Thyroid gland (tissue), 4 donors: ENCODE data around the gene APBA1. TPM values are rescaled to one million over a fixed set of nuclear protein-coding genes. Genes with fewer than 3 reads are reported as not detected.

Source experiments
- DNase-seq, 2 donors: peaks; one replicate each; pipeline ENCODE4 v3.0.0-alpha.2; 2019
- H3K27ac ChIP-seq, 3 donors: fragments of 200-600 bp; sonication (generic); 1 replicate in 2 of 3; 2 replicates in 1 of 3; pipeline ENCODE4 v1.5.1; 2016 to 2019; ENCODE audit warnings: mild to moderate bottlenecking in 1 of 3, moderate library complexity in 1 of 3
- H3K27me3 ChIP-seq: fragments of 200-600 bp; sonication (generic); one replicate; pipeline ENCODE4 v1.5.1; 2019
- H3K36me3 ChIP-seq, 2 donors: fragments of 200-600 bp; sonication (generic); one replicate each; pipeline ENCODE4 v1.5.1; 2016 to 2019
- H3K4me1 ChIP-seq, 2 donors: fragments of 200-600 bp; sonication (generic); one replicate each; pipeline ENCODE4 v1.5.1; 2017 to 2019
- H3K4me3 ChIP-seq, 3 donors: fragments of 200-600 bp; sonication (generic); replicated peaks in 1 of 3; 1 replicate in 2 of 3; 2 replicates in 1 of 3; pipeline ENCODE4 v1.5.1; 2016; ENCODE audit warnings: mild to moderate bottlenecking in 1 of 3
- H3K9me3 ChIP-seq: fragments of 200-600 bp; sonication (generic); one replicate; pipeline ENCODE4 v1.5.1; 2017
- POLR2A ChIP-seq, 2 donors: fragments of 450-650 bp; IDR thresholded peaks; one replicate each; pipeline ENCODE4 v1.6.1; 2017; ENCODE audit warnings: antibody characterized with exemption in 2 of 2, mild to moderate bottlenecking in 2 of 2, moderate library complexity in 1 of 2
- WGBS, 2 donors: methylation state at CpG; one replicate each; pipeline ENCODE4 v1.1.5; 2017; 5-methylcytosine and 5-hydroxymethylcytosine counted together
- intact Hi-C: fragments of 100-400 bp; cut with DNase I; formaldehyde crosslinking; loops from one replicate; pipeline ENCODE4 v1.15.1; 2023
- total RNA-seq, 4 donors: library from RNA; depleted of rRNA; stranded (reverse); fragments of >200 nt; gene quantifications; one replicate each; pipeline ENCODE4 v1.2.3, GENCODE V29; 2016
- TF ChIP-seq, protein P1 (sequence below), 6 experiments: fragments of 200-600 bp in 3 of 6; fragments of 450-650 bp in 3 of 6; sonication (generic) in 3 of 6; IDR thresholded peaks; one replicate each; pipeline ENCODE4 v1.5.1; 2016 to 2019; ENCODE audit warnings: antibody characterized with exemption in 6 of 6, mild to moderate bottlenecking in 2 of 6, inconsistent platforms in 1 of 6, moderate library complexity in 1 of 6

Gene APBA1
- total RNA-seq, 4 donors from 2014 or later: 2.8 to 11.2 (median 3.8) TPM

DNA sequence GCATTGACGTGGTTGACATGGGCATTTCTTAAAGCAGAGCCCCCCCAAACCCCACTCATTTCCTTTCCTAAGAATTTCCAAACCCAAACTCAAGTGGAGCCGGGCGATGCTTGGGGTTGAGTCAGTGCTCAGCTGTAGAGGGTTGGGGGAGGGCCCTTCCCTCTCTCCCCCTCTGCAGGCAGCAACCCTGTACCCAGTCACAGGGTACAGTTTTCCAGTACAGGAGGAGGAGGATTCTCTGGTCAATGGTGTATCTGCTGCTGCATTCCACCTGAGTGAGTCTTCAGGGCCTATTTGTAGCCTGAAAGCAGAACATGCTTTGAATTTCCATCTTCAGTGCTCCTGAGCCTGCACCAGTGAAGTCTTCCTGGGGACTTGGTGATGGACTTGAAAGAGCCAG, 291.4 kb downstream of the APBA1 start:
- no peak for DNase-seq

DNA sequence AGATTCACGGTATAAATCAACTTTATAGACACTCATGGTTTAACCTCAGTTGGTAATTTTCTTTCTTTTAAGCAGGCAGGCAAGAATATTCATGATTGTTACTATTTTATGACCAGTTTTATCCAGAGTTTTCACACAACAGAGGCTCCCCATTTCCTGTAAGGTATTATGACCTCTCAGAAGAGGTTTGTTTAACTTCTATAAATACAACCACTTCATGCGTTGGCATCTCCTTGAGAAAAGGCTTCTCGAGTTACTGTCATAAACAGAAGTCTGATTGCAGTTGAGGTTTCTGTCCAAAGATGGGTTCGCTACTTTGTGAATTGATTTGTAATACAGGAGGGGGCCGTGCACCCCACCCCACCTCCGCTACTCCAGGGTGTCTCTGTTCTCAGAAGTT, 291.9 kb downstream of the APBA1 start:
- no peak for DNase-seq
- no peak overlapping the region for H3K4me3 ChIP-seq
- no peaks in the 10 kb centered on the region for H3K27me3 ChIP-seq
- TF ChIP-seq, protein P1, sequence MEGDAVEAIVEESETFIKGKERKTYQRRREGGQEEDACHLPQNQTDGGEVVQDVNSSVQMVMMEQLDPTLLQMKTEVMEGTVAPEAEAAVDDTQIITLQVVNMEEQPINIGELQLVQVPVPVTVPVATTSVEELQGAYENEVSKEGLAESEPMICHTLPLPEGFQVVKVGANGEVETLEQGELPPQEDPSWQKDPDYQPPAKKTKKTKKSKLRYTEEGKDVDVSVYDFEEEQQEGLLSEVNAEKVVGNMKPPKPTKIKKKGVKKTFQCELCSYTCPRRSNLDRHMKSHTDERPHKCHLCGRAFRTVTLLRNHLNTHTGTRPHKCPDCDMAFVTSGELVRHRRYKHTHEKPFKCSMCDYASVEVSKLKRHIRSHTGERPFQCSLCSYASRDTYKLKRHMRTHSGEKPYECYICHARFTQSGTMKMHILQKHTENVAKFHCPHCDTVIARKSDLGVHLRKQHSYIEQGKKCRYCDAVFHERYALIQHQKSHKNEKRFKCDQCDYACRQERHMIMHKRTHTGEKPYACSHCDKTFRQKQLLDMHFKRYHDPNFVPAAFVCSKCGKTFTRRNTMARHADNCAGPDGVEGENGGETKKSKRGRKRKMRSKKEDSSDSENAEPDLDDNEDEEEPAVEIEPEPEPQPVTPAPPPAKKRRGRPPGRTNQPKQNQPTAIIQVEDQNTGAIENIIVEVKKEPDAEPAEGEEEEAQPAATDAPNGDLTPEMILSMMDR (IDR thresholded peaks at IDR 0.05): no peak
- no peaks in the 10 kb centered on the region for H3K9me3 ChIP-seq
- 71 to 82% methylated on average over 6 of the region's 6 CpGs for WGBS, 2 donors
- H3K36me3 ChIP-seq: peaks cover 13 to 25% of the 10 kb centered on the region in 2 donors
- H3K27ac ChIP-seq: peak overlapping the region in 2 of 3 donors; percentile 15 to 25
- H3K4me1 ChIP-seq: peaks cover 29 to 54% of the 10 kb centered on the region in 2 donors
- intact Hi-C loops: no loop called here

More for the DNA sequence above, 291.4 kb downstream of the APBA1 start:
- Histone ChIP-seq H3K9me3 (no peaks in the 10 kb centered on the region), H3K4me1 (peaks cover 26 to 50% of the 10 kb centered on the region in 2 donors), H3K27ac (peak overlapping the region in 1 of 3 donors; percentile 15), H3K36me3 (peaks cover 13 to 26% of the 10 kb centered on the region in 2 donors), H3K27me3 (no peaks in the 10 kb centered on the region), H3K4me3 (no peak overlapping the region)
- intact Hi-C loops: no loop called here
- TF ChIP-seq POLR2A (IDR thresholded peaks at IDR 0.05): no peak
- TF ChIP-seq, protein P1 (IDR thresholded peaks at IDR 0.05): no peak
- 93 to 97% methylated on average over 3 of the region's 3 CpGs for WGBS, 2 donors

DNA sequence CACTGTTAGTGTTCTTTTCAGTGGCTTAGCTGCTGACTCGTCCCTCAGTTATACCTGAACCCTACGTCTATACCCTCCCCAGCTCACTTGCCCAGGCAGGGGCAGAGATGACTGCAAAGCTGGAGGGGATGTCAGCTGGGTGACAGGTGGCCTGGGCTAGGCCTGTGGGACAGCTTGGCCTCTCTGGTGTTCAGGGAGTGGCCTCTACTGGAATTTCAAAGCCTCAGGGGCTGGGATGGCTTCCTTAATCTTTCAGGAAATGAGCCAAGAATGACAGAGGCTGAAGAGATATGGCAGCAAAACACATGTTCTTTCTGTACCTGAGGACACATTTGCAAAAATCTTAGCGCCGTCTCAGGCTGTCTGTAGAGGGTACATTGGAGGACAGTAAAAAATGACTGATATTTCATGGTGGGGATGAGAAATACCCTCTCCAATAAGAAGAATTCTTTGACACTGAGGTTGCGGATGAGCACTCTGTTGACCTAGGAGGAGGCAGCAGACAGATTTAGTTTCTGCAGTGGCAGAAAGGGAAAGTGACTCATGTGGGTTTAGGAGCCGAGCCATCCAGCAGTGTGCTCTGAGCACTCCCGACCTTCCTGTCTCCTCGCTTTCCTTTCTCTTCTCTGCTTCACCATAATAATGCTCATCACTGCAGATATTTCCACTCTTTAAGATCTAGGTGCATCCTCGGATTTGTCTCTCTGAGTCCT, 292.7 kb downstream of the APBA1 start:
- Histone ChIP-seq H3K4me1 (peaks cover 28 to 54% of the 10 kb centered on the region in 2 donors), H3K9me3 (no peaks in the 10 kb centered on the region), H3K36me3 (peaks cover 13 to 25% of the 10 kb centered on the region in 2 donors), H3K27me3 (no peaks in the 10 kb centered on the region), H3K27ac (peak overlapping the region in 2 of 3 donors; percentile 8 to 58), H3K4me3 (no peak overlapping the region)
- DNase-seq: no peak
- WGBS, 2 donors: 79 to 87% methylated on average over 9 of the region's 9 CpGs
- intact Hi-C loops: no loop called here
- TF ChIP-seq POLR2A (IDR thresholded peaks at IDR 0.05): no peak
- TF ChIP-seq, protein P1 (IDR thresholded peaks at IDR 0.05): no peak

DNA sequence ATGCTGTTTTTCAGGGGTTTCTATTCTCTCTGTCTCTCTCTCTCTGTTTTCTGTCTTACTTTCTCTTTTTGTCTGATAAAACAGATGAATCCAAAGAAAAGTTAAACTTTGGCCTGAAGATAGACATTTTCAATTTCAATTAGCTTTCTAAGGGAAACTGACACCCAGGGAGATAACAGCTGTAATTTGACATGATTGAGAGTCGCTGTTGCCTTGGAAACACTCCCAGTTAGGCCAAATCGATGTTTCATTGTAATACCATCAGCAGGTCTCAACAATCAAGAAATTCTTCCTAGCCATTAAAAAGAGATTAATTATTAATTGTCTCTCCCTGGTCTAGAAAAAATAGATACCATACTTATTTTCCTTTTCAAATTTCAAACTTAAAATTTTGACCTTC, 294.2 kb downstream of the APBA1 start:
- H3K4me3 ChIP-seq: no peak overlapping the region
- H3K9me3 ChIP-seq: no peaks in the 10 kb centered on the region
- no peak for TF ChIP-seq POLR2A (IDR thresholded peaks at IDR 0.05)
- TF ChIP-seq, protein P1 (IDR thresholded peaks at IDR 0.05): no peak
- H3K27ac ChIP-seq: peak overlapping the region in 2 of 3 donors; percentile 13 to 46
- DNase-seq: no peak
- H3K27me3 ChIP-seq: no peaks in the 10 kb centered on the region
- intact Hi-C loops: no loop called here
- H3K36me3 ChIP-seq: peaks cover 2 to 17% of the 10 kb centered on the region in 2 donors
- WGBS, 2 donors: 87 to 93% methylated on average over 2 of the region's 2 CpGs
- peaks cover 28 to 54% of the 10 kb centered on the region in 2 donors for H3K4me1 ChIP-seq

Other genes starting within 250 kb of the APBA1 start
- 10 to 100 TPM; 67.9 to 80.9 (median 74.5) TPM for gene PTAR1, start 87.6 kb upstream of the APBA1 start, total RNA-seq
- gene CFAP95, start 148.4 kb upstream of the APBA1 start, total RNA-seq: not detected